GM18519 (cell line): ENCODE data around the gene CNR1.
"Not testable (repeated sequence)": the region's sequence is repeated elsewhere in the genome, so short reads cannot be mapped to it uniquely, and the experiment has no call there.

Experiments used
- ATAC-seq: cut with Tn5 transposase; IDR thresholded peaks from one replicate; pipeline ENCODE4 v1.9.1; 2021; ENCODE audit warnings: mild to moderate bottlenecking, moderate library complexity; ENCODE audit not compliant: unreplicated experiment, low FRiP score

Gene CNR1

DNA sequence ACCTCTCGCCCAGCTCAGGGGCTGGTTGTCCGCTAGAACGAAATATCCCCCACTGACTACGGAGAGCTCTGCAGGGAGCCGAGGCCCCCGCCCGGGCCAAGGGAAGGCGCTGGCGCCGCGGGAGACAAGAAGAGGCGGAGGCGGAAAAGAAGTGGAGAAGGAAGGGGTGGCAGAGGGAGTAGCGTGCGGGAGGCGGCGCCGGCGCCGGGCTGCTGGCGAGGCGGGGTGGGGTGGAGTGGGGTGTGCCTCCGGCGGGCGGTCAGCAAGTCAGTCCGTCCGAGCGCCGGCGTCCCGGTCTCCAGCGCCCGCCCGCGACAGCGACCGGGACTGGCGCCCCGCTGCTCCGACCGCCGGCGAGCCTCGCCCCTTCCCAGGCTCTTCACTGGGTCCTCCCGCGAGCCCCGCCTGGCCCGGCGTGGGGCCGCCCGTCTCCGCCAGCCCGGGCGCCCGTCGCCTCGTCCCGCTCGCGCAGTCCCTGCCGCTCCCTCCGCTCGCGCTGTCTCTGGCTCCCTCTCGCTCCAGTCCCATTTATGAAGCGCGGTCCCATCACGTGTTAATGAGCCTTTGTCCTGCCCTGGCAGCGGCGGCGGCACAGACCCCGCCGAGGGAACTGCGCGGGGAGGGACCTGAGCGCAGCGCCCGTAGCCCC is at the start of gene CNR1:
TSS of gene CNR1 (minus strand) at position 504 of the 649 bp plus-strand sequence. CDS start 21,073 bp downstream, outside the sequence.
- no peak for ATAC-seq

DNA sequence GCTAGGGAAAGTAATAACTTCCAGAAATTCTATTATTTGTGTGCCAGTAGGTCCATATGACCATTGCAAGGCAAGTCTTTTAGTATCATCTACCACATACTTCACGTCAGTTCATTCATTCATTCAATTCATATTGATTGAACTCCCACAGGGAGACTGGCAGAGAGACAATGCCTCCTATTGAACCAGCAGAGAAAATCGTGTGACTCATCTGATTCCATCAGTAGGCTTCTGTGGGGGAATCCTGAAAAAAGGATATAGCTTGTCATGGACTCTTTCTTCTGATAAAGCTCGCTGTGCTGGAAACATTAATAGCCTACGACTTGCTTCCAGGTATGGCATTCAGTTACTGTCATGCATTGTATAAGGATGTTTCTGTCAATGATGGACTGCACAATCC is 45.3 kb upstream of the CNR1 start:
- ATAC-seq = no peak

DNA sequence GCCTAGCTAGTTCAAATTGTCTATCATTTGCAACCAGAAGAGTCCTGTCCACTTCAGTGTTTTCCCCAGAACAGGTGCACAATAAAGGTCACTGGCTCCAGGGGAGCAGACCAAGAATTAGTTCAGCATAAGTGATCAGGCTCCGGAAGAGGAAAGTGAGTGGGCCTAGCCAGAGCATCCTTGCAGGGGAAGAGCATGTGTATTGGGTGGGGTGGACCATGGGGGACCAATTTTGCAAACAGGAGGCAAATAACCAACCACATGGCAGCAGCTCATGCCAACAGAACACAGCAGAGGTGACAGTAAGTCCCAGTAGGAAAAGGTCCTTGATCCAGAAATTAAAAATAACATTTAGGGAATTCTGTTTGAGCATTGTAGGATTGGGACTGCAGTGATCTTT is 43.2 kb upstream of the CNR1 start:
- no peak for ATAC-seq

DNA sequence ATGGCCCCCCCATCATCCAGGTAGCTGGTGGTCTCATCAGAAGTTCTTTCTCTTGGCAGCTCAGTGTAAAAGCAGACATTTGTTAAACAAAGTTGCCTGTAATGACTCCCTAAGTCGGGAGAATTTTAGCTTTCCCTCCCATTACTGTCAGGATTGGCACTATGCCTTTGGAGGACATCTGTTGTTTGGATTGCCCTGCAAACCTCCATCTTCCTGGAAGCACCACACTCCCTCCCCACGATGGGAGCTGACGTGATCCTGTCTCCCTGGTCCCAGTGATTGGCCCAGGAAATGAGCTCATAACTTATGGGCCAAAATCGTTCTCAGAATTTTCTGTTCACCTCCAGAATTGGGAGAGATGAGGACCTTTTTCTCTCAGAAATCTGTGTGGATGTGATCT is 42.6 kb upstream of the CNR1 start:
- ATAC-seq = no peak

DNA sequence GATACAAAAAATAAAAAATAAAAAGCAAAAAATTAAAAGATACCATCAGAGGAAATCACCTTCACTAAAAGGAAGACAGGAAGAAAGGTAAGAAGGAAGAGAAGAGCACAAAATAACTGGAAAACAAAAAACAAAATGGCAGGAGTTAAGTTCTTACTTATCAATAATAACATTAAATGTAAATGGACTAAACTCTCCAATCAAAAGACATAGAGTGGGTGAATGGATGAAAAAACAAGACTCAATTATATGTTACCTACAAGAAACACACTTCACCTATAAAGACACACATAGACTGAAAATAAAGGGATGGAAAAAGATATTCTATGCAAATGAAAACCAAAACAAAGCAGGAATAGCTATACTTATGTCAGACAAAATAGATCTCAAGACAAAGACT is 35.6 kb upstream of the CNR1 start:
- ATAC-seq = not testable (repeated sequence)

DNA sequence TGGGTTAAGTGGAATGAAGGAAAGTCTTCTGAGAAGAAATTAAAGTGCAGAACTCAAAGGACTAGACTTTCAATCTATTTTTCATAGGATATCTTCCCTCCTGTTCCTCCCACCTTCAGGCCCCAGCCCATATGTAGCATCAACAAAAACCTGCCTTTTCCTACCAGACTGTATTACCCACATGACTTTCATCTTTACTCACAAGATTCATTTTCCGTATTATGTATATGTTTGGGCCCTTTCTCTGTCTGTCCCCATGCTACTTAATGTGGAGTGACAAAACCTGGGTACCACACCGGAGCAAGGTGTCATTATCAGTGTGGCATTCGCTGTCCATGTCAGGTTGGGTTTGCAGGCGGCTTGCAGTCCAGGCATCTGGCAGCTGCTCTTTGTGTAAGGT is 18.8 kb upstream of the CNR1 start:
- no peak for ATAC-seq

DNA sequence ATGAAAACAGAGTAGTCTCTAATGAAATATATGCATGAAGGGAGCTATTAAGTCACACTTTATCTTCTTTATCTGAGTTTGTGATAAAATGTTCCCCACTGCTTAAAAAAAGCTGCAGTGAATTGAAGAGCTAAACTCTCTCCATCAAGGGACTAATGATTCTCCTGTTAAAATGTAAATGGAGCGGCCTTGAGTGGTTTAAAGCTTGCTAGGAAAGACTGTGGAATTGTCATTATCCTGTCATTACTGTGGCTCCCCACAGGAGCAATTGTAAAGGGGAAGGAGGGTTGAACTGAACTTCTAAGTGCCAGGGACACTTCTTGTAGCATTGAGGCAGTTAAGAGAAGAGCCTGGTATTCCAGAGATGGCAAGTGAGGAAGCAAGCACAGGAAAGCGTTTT is 17.3 kb upstream of the CNR1 start:
- no peak for ATAC-seq

DNA sequence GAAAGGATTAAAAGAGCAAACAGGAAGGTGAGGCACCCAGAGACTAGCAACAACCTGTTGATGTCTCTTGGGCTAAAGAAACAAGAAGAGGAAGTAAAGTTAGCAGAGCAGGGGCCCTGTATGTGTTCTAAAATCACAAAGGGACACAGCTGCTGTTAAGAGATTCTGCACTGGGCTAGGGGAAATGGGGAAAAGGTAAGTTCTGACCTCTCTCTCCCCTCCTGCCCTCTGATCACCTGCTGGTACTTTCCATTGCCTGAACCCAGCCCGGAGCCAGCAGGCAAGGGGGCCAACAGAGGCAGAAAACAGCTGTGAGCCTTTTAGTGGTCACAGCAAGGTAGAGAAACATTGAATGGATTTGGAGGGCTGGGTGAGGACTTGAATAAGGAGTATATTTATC is 13.5 kb upstream of the CNR1 start:
- ATAC-seq = peak; percentile 56

DNA sequence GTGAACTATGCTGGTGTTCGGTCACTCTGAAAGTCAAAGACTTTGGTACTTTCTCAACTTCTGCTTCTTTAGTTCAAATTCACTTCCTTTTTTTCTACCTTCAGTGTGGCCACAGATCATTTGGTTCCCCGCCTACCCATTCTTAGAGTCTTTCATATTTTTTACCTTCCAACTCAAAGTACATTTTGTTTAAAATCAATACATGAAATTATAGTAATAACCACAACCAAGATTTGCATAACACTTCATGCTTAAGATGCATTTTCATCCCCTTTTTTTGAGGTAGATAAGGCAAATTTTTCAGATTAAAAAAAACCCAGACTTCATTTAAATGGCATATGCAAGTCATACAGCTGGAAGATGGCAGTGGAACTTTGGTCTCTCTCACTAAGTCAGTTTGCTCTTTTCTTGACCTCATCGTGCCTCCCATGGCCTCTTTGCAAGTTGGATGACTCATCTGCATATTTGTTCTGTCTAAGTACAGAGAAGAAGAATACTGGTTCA is 11.9 kb upstream of the CNR1 start:
- ATAC-seq = peak; percentile 71

DNA sequence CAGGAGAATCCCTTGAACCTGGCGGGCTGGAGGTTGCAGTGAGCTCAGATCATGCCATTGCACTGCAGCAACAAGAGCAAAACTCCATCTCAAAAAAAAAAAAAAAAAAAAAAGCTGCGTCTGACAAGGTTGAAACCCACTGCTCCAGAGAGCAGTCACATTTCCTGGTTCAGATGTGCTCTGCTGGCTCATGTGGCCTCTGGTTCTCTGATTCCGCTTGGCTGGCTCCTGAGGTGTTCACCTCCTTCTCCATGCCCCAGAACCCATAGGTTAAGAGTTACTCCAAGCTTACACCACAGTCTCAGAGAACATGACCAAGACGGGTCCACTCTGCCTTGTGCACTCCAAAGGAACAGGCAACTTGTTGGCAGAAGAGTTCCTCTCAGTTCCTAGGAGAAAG is 8.8 kb upstream of the CNR1 start:
- no peak for ATAC-seq

DNA sequence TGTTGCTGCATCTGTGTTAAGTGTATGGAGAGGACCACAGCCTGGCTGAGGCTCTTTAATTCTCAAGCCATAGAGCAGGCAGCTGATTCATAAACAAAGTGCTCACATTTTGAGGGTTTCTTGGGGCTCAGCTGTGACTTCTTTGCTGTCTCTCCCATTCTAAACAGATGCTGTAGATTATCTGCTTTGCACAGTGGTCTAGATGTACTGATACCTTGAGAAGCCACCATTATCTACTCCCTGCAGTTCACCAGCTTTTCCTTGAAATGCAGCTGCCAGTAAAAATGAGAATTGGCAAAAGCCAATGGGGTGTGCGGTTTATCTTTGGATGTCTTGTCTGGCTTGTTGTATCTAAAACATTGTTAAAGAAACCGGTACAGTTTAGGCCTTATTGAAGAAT is 5.2 kb upstream of the CNR1 start:
- ATAC-seq = no peak

DNA sequence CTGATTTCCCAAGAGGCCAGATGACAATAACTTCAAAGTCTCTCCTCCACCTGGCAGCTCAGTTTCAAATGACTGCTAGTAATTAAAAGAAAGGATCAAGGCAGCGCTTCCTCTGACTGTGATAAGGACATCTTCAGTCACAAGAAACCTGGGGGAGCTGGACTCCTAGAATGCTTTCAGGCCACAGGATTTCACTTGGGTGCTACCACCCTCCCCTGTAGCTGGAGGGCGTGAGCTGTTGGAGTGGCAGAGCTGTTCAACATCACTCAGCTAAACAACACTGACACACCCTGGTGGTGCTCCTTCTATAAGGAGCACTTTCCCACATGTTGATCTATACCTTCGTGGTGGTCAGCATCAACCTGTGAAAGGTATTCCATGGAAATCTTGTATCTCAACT is 2.2 kb upstream of the CNR1 start:
- ATAC-seq = no peak

DNA sequence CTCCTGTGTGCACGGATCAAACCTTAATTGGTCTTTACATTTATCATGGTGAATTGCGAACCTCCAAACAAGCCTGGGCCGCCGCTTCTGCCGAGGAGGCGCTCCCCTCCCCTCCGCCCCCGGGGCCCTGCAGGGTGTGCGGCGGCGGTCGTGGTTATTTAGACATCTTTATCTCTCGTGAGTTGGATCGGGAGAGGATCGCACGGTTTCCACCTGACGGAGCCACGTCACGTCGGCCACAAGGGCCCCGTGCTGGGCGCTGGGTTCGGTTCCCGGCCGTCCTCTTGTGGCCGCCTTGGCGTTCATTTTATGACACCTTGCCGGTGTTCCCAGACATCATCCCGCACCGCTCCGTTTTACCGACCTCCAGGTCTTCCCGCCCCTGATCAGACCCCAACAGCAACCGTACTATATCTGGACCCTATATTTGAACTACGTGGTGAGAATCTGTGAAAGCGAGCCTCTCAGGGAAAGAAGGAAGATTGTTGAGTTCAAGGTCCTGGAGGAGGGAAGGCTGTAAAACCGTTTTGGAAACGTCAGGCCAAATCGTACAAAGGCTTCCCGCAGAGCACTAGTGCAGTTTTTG is 1.3 kb upstream of the CNR1 start:
- no peak for ATAC-seq

DNA sequence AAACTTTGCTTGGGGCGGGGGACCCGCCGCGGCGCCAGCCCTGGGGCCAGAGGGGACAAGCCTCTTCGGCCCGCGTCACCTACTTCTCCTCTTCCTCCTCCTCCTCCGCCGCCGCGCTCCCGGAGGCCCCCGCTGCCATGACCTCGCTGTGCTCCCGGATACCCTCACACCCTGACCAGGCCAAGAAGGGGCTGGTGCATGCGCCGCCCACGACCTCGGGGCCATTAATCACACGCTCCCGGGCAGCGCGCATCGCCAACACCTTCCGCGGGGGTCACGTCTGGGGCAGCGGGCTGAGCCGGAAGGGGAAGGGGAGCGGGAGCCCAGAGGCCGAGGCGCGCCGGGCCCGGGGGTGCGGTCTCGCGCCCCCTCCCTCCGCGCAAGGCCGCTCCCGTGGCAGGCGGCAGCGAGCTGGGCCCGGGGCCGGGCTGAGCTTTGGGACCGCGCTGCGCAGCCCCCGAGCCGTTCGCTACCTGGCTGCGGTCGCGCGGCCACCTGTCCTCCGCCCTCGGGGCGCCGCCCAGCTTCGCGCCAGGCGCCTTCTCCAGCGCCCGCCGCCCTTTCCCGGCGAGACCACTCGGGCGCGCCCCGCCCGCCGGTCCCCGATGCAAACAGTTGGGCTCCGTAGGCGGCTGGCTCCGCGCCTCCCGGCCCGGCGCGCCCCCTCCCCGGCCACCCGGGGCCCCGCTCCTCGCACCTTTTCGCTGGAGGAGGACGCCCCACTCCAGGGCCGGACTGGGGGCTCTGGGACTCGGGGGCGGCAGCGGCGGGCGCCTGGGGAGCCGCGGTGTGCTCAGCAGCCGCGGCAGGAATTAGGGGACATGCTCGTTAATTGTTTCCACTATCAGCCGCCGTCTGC is 575 bp upstream of the CNR1 start:
- ATAC-seq = no peak

DNA sequence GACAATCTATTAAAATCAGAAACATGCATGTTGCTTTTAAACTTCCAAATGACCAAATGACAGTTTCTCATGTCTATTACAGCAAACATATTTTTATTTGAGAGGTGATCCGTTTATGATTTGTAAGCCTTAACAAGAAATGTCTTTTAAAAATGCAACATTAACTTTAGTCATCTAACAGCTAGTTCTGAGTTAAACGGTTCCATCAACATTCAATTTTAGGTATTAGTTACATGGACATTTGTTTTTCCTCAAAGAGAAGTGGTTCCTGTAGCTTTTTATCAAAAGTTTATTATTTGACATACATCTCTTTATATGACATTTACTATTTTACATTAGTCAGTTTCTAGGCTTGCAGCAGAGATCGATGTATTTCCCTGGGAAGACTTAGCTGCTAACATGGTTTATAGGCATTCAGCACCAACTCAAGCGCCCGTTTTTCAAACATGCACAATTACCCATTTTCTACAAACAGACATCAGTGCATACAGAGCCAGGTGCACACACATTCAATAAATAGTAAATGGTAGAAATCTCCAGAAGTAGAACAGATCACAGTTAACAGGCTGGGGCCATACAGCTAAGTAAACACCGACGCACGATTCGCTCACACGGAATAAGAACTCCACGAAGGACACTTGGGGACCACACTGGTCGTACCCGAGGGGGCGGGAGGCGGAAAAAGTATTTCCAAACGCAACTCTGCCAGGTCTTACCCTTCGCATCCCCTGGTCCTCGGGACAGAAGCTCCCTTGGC is 882 bp downstream of the CNR1 start:
- no peak for ATAC-seq

DNA sequence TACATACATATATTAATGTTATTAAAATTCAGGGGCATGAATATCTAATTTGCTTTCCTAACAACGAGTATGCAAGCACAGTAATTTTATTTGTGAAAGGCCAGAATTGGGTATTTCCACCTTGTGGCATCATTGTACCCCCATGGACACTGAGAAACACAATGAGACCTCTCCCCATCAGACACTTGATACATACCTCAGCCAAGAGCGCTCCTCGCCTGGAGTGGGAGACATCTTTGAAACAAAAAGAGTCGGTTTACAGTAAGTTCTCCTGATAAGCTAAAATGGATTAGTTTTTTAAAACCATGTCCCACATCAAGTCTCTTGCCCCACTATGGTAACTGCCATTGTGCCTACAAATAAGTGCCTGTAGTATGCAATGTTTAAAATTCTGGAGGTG is 2.1 kb downstream of the CNR1 start:
- ATAC-seq = no peak

DNA sequence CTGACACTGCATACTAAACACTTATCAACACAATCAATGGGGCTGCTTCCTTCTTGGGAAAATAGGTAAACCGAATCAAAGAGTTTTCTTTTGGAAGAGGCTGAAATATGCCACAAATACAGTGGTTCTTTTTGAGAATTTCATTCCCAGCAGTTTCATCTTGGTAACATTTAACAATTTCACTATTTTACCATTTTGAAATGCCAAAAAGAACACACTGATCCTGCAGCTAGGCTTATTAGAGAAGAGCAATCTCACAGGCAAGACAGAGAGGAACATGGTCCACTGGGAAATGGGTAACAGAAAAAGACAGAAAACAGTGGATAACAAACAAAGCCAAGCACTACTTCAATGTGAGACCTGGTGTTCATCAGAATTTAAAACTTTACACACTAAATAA is 2.5 kb downstream of the CNR1 start:
- ATAC-seq = no peak

DNA sequence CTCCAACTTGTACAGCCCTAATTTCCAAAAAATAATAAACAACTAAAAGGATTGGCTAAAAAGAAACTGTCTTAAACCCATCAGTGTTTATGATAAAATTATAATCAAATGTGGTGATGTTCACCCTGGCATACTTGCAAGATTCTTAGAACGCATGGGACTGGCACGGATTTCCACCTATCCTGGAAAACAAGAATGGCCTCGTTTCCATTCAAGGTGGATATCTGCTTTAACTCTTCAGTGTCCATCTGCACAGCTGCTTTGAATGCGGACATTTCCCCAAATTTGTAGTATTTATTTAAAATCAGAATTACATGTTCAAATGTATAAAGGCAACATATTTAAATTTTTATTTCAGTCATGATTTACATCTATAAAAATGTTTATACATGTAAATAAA is 4.2 kb downstream of the CNR1 start:
- no peak for ATAC-seq

DNA sequence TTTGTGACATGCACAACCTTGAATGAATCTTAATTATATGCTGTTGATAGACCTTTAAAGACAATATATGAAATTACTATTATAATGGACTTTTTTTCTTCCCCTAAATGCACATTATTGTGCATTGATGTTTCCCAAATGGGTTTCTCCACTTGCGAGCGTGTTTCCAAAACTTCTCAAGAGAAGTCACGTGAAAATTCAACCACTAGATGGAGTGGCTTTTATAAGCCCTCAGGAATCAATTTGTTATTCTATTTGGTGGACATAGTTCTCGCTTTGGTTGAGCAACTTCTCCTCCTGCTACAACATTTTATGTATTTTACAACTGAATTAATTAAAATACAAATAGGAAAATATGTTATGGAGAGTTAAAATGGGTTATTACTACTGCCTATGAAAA is 9.0 kb downstream of the CNR1 start:
- no peak for ATAC-seq

DNA sequence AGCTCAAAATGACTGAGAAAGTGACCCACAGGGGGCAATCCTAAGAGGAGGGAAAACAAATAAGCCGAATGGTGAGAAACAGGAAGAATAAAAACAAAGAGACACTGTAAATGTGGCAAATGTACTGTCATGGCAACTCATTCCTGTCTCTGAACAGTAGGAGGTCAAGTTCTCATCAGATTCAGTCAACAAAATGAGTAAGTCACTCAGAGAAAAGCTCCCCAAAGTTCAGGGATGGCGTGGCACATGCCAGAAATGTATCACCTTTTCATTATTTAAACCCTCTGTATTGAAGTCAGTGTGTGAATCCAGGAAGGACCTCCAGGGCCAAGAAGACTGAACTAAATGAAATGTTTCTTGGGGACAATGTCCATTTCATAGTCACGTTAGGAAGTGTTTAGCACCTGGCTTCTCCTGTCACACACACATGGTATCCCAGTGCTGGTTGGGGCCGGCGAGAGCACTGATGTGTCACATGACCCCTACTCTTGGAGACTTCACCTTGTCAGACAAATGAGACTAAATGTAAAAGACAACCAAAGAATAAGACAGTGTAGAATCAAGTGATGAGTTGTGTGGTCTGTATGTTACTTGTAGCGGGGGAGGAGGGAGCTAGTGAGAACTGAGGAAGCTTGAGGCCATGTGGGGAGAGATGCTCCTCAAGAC is 20.7 kb downstream of the CNR1 start:
- no peak for ATAC-seq
